ENCODE results near the gene TLE4. TPM values are rescaled to one million over a fixed set of nuclear protein-coding genes. Genes with fewer than 3 reads are reported as not detected.
"Not testable (repeated sequence)": the region's sequence is repeated elsewhere in the genome, so short reads cannot be mapped to it uniquely, and the experiment has no call there.

TLE4 gene
- total RNA-seq, 4 donors from 2014 or later: 19.3 to 87.5 (median 41.5) TPM

DNA sequence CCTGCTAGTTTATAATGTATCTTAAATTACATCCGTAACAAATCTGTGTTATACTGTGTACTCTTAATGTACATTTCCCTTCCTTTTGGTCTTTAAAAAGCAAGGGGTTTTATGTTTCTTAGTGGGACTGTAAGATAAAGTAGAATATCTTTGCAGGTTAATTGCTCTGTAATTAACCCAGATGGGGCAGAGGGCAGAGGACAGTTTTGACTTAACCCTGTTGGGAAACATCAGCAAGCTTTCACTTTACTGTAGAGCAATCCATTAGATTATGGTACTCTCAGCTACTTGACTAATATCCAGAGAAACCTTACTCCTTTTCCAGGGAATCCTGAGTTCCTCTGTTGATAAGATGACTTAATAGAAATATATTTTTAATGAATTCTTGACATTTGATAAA is 74.3 kb downstream of the TLE4 start:
- H3K9me3 ChIP-seq: no peaks in the 10 kb centered on the region
- TF ChIP-seq, protein P1, sequence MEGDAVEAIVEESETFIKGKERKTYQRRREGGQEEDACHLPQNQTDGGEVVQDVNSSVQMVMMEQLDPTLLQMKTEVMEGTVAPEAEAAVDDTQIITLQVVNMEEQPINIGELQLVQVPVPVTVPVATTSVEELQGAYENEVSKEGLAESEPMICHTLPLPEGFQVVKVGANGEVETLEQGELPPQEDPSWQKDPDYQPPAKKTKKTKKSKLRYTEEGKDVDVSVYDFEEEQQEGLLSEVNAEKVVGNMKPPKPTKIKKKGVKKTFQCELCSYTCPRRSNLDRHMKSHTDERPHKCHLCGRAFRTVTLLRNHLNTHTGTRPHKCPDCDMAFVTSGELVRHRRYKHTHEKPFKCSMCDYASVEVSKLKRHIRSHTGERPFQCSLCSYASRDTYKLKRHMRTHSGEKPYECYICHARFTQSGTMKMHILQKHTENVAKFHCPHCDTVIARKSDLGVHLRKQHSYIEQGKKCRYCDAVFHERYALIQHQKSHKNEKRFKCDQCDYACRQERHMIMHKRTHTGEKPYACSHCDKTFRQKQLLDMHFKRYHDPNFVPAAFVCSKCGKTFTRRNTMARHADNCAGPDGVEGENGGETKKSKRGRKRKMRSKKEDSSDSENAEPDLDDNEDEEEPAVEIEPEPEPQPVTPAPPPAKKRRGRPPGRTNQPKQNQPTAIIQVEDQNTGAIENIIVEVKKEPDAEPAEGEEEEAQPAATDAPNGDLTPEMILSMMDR (IDR thresholded peaks at IDR 0.05): no peak
- TF ChIP-seq POLR2A (IDR thresholded peaks at IDR 0.05): no peak
- TF ChIP-seq POLR2AphosphoS5 (IDR thresholded peaks at IDR 0.05): no peak
- no peak for TF ChIP-seq EP300 (IDR thresholded peaks at IDR 0.05; ENCODE audit: low read depth)
- H3K4me3 ChIP-seq: no peak overlapping the region
- 79 to 92% methylated on average over 1 of the region's 1 CpG for WGBS, 2 donors (ENCODE audit: low coverage in 1 of 2)
- H3K27ac ChIP-seq: no peak overlapping the region
- no peaks in the 10 kb centered on the region for H3K27me3 ChIP-seq
- no peaks in the 10 kb centered on the region for H3K4me1 ChIP-seq
- intact Hi-C loops (cut with DNase I; ENCODE audit: low total_unique reads): no loop called here
- in situ Hi-C loops (cut with MboI; ENCODE audit: low pct_ligation_motif_present in 1 of 4, low pct_unique_long_range_greater_than_20kb in 1 of 4, low sequenced_read_pairs in 3 of 4): no loop called here
- no peak for DNase-seq
- no peaks in the 10 kb centered on the region for H3K36me3 ChIP-seq

DNA sequence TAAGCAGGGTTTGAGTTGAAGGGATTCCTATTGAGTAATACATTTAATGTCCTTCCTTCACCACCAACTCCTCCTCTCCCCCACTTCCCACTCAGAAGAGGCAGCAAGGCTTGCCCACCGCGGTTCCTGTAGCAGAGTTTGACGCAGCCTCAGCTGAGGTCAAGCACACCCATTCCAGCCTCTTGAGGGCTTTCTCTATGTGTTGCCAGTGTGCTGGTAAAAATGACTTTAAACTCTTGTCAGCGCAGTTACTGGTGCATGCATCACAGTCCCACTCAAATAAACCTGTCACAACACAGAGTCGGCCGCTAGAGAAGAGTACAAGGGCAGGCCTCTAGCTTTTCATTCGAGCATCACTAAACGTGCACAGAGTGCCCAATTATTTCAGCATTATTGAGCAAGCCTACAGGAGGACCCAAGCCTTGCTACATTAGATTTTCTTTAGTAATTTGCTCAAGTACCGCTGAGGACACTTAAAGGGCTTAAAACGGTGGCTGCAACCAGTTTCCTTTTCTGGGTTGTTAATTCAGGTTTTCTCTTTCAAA is 79.6 kb downstream of the TLE4 start:
- H3K27ac ChIP-seq: no peak overlapping the region
- H3K4me1 ChIP-seq: no peaks in the 10 kb centered on the region
- H3K4me3 ChIP-seq: no peak overlapping the region
- TF ChIP-seq, protein P1 (IDR thresholded peaks at IDR 0.05): no peak
- TF ChIP-seq EP300 (IDR thresholded peaks at IDR 0.05; ENCODE audit: low read depth) (no peak), POLR2A (IDR thresholded peaks at IDR 0.05) (no peak), POLR2AphosphoS5 (IDR thresholded peaks at IDR 0.05) (no peak)
- no peaks in the 10 kb centered on the region for H3K9me3 ChIP-seq
- no peaks in the 10 kb centered on the region for H3K27me3 ChIP-seq
- 82 to 84% methylated on average over 6 to 10 of the region's 10 CpGs for WGBS, 2 donors (ENCODE audit: low coverage in 1 of 2)
- no peak for DNase-seq
- in situ Hi-C loops (cut with MboI; ENCODE audit: low pct_ligation_motif_present in 1 of 4, low pct_unique_long_range_greater_than_20kb in 1 of 4, low sequenced_read_pairs in 3 of 4): no loop called here
- H3K36me3 ChIP-seq: peaks cover 0 to 6% (median 0%) of the 10 kb centered on the region in 4 donors
- intact Hi-C loops (cut with DNase I; ENCODE audit: low total_unique reads): no loop called here

DNA sequence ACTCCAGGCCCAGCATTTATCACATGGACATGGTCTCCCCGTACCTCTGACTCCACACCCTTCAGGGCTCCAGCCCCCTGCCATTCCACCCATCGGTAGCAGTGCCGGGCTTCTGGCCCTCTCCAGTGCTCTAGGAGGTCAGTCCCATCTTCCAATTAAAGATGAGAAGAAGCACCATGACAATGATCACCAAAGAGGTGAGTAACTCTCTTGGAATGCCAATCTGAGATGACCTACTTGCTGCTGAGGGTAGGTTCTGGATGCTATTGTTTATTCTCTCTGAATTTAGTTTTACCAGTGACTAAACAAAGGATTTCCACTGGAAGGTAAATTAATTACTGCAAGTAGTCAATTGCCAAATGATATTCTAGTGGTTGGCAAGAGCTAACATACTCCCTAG is 80.8 kb downstream of the TLE4 start:
- WGBS, 2 donors (ENCODE audit: low coverage in 1 of 2): 95% methylated on average over 3 of the region's 3 CpGs; no CpG with 5 or more reads in 1 of the 2 donors
- DNase-seq: no peak
- Histone ChIP-seq H3K4me1 (no peaks in the 10 kb centered on the region), H3K27me3 (no peaks in the 10 kb centered on the region), H3K27ac (no peak overlapping the region), H3K9me3 (no peaks in the 10 kb centered on the region), H3K36me3 (peaks cover 0 to 6% (median 0%) of the 10 kb centered on the region in 4 donors), H3K4me3 (no peak overlapping the region)
- in situ Hi-C loops (cut with MboI; ENCODE audit: low pct_ligation_motif_present in 1 of 4, low pct_unique_long_range_greater_than_20kb in 1 of 4, low sequenced_read_pairs in 3 of 4) (no loop called here), intact Hi-C loops (cut with DNase I; ENCODE audit: low total_unique reads) (no loop called here)
- TF ChIP-seq, protein P1 (IDR thresholded peaks at IDR 0.05): no peak
- TF ChIP-seq EP300 (IDR thresholded peaks at IDR 0.05; ENCODE audit: low read depth): no peak
- no peak for TF ChIP-seq POLR2A (IDR thresholded peaks at IDR 0.05)
- TF ChIP-seq POLR2AphosphoS5 (IDR thresholded peaks at IDR 0.05): no peak

DNA sequence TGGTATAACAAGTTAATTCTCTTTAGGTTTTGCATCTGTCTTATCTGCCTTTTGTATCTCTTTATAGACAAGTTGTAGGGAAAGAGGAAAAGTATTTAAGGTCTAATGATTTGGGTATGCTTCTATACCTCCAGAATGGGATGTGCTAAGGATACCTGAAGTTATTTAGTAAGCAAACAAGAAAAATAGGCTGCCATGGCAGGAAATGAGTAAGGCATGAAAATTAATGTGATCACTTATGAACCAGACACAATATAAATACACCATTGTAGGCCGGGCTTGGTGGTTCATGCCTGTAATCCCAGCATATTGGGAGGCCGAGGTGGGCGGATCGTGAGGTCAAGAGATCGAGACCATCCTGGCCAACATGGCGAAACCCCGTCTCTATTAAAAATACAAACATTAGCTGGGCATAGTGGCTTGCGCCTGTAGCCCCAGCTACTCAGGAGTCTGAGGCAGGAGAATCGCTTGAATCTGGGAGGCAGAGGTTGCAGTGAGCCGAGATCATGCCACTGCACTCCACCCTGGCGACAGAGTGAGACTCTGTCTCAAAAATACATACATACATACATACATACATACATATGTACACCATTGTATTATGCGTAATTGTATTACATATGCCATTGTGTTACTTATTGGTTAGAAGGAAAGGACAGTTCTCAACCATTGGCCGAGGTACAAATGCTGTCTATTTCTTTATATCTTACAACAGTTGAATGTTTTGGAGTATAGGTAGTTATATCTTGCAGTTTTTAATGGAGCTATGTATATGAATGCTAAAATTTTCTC is 83.0 kb downstream of the TLE4 start:
- in situ Hi-C loops (cut with MboI; ENCODE audit: low pct_ligation_motif_present in 1 of 4, low pct_unique_long_range_greater_than_20kb in 1 of 4, low sequenced_read_pairs in 3 of 4); intact Hi-C loops (cut with DNase I; ENCODE audit: low total_unique reads); H3K27ac ChIP-seq; H3K36me3 ChIP-seq; H3K4me1 ChIP-seq; H3K9me3 ChIP-seq; H3K27me3 ChIP-seq; H3K4me3 ChIP-seq; DNase-seq: not testable (repeated sequence)
- 98 to 100% methylated on average over 8 to 13 of the region's 13 CpGs for WGBS, 2 donors (ENCODE audit: low coverage in 1 of 2)
